Measurements from ENCODE around the gene TMEM63A. TPM values are rescaled to one million over a fixed set of nuclear protein-coding genes. Genes with fewer than 3 reads are reported as not detected.

Gene TMEM63A
- total and polyA plus RNA-seq, 2 of the 13 experiments (the other 11 are each of a cell fraction or from before 2014, with no cell fraction given), result 23.9 to 53.3 TPM

- TF ChIP-seq ARID4A (CRISPR knock-in tag; IDR thresholded peaks at IDR 0.05; ENCODE audit: borderline replicate concordance) (peak; percentile 93; the same call in 1 of the 2 replicates), ZNF839 (CRISPR knock-in tag; IDR thresholded peaks at IDR 0.05; ENCODE audit: borderline replicate concordance) (no peak), KLF16 (CRISPR knock-in tag; IDR thresholded peaks at IDR 0.05) (peak in 1 of 2 experiments; percentile 99; a peak in 2 of 4 replicates), GPBP1L1 (CRISPR knock-in tag; IDR thresholded peaks at IDR 0.05) (no peak), ZNF225 (CRISPR knock-in tag; IDR thresholded peaks at IDR 0.05) (no peak), PATZ1 (CRISPR knock-in tag; IDR thresholded peaks at IDR 0.05) (peak; percentile 80), ZNF761 (CRISPR knock-in tag; conservative IDR thresholded peaks at IDR 0.05) (peak; percentile 92; the same call in 1 of the 2 replicates), ZNF343 (CRISPR knock-in tag; IDR thresholded peaks at IDR 0.05) (peak; percentile 59; the same call in 1 of the 2 replicates), ZNF263 (CRISPR knock-in tag; IDR thresholded peaks at IDR 0.05) (peak; percentile 80), E2F2 (CRISPR knock-in tag; IDR thresholded peaks at IDR 0.05; ENCODE audit: borderline replicate concordance) (no peak), ZNF224 (CRISPR knock-in tag; IDR thresholded peaks at IDR 0.05) (no peak; the same call in 1 of the 2 replicates), ZBTB33 (CRISPR knock-in tag; IDR thresholded peaks at IDR 0.05) (peak; percentile 88), EEA1 (CRISPR knock-in tag; IDR thresholded peaks at IDR 0.05; ENCODE audit: borderline replicate concordance) (no peak), KAT8 (CRISPR knock-in tag; IDR thresholded peaks at IDR 0.05) (peak; percentile 94), ZNF891 (CRISPR knock-in tag; IDR thresholded peaks at IDR 0.05) (0 out of 2 replicates have a peak, but pooled peaks have one; percentile 23), SP140L (CRISPR knock-in tag; IDR thresholded peaks at IDR 0.05; ENCODE audit: borderline replicate concordance) (no peak), POLR2AphosphoS5 (IDR thresholded peaks at IDR 0.05; ENCODE audit: low read depth, low read length) (no peak)
Measured at GRCh38 chr1:225813214-225813964, 68.8 kb downstream of the TMEM63A start (continued).

Measured in HepG2 (cell line).